ENCODE measurements around the gene CRABP2. TPM values are rescaled to one million over a fixed set of nuclear protein-coding genes. Genes with fewer than 3 reads are reported as not detected.
A peak's percentile ranks its signal among the peaks of the same experiment; 100 is the strongest.

The CRABP2 gene
- total RNA-seq, 2 experiments from 2014 or later, result 3.2 to 4.2 TPM

DNA sequence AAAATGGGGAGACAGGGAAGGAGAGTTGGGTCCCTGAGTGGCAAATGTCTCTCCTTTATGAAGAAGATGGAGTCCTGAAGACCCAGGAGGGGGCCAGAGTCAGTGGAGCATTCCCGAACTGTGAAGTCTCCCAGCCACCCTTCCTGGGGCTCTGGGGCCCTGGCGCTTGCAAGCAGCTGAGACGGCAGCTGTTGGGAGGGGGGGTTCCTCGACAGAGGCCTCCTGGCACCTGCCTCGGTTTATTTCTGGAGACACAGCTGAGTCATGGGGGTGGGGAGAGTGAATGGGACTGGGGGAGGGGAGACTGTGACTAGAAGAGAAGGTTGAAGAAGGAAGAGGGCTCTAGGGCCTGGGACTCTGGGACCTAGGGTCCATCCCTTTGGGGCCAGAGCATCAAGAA is 42.2 kb downstream of the CRABP2 start:
- Histone ChIP-seq H3K36me3 (ENCODE audit: insufficient read depth, low read length) (no peaks in the 10 kb centered on the region), H3K4me1 (ENCODE audit: insufficient read depth, low read length) (peaks cover 39% of the 10 kb centered on the region), H3K4me3 (ENCODE audit: low read length) (no peak overlapping the region), H3K27ac (ENCODE audit: low read depth in 1 of 2, low read length in 2 of 2) (no peak overlapping the region), H3K9me3 (ENCODE audit: control insufficient read depth in 1 of 2, insufficient read depth in 1 of 2, low read length in 2 of 2) (no peaks in the 10 kb centered on the region), H3K27me3 (ENCODE audit: control insufficient read depth in 1 of 2, insufficient read depth in 2 of 2, low read length in 2 of 2) (no peaks in the 10 kb centered on the region)
- ChIA-PET CTCF (no interaction called here), POLR2A (no interaction called here)
- TF ChIP-seq, protein P1, sequence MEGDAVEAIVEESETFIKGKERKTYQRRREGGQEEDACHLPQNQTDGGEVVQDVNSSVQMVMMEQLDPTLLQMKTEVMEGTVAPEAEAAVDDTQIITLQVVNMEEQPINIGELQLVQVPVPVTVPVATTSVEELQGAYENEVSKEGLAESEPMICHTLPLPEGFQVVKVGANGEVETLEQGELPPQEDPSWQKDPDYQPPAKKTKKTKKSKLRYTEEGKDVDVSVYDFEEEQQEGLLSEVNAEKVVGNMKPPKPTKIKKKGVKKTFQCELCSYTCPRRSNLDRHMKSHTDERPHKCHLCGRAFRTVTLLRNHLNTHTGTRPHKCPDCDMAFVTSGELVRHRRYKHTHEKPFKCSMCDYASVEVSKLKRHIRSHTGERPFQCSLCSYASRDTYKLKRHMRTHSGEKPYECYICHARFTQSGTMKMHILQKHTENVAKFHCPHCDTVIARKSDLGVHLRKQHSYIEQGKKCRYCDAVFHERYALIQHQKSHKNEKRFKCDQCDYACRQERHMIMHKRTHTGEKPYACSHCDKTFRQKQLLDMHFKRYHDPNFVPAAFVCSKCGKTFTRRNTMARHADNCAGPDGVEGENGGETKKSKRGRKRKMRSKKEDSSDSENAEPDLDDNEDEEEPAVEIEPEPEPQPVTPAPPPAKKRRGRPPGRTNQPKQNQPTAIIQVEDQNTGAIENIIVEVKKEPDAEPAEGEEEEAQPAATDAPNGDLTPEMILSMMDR (IDR thresholded peaks at IDR 0.05), result no peak
- Mint-ChIP-seq H3K4me1 (ENCODE audit: low read depth) (peaks cover 37% of the 10 kb centered on the region), H3K36me3 (ENCODE audit: low read depth) (no peaks in the 10 kb centered on the region), H3K4me3 (no peak overlapping the region), H3K27ac (no peak overlapping the region), H3K27me3 (peaks cover under 1% of the 10 kb centered on the region), H3K9me3 (no peaks in the 10 kb centered on the region)
- no peak for DNase-seq
- intact Hi-C loops (cut with DNase I, micrococcal nuclease), result no loop called here
- ATAC-seq (ENCODE audit: poor library complexity), result no peak

GRCh38 chr1:156662800-156663055 is 42.7 kb downstream of the CRABP2 start:
- no peak overlapping the region for H3K27ac Mint-ChIP-seq
- intact Hi-C loops (cut with DNase I, micrococcal nuclease), result no loop called here

GRCh38 chr1:156662005-156662799 is 43.2 kb downstream of the CRABP2 start:
- Mint-ChIP-seq H3K27me3 (peaks cover 10% of the 10 kb centered on the region), H3K4me3 (no peak overlapping the region), H3K27ac (peak overlapping the region; percentile 9), H3K9me3 (no peaks in the 10 kb centered on the region), H3K4me1 (ENCODE audit: low read depth) (peaks cover 46% of the 10 kb centered on the region), H3K36me3 (ENCODE audit: low read depth) (no peaks in the 10 kb centered on the region)
- H3K4me1 ChIP-seq (ENCODE audit: insufficient read depth, low read length), result peaks cover 48% of the 10 kb centered on the region
- DNase-seq (no peak), ATAC-seq (ENCODE audit: poor library complexity) (no peak)
- H3K36me3 ChIP-seq (ENCODE audit: insufficient read depth, low read length), result no peaks in the 10 kb centered on the region
- ChIA-PET CTCF (interaction anchor here (2.8 to 3.7 kb wide), 2 partner anchors 27 to 64 kb away, joined by 11 to 25 read pairs; no protein-coding TSS in a partner anchor), POLR2A (interaction anchor here (0.8 kb wide), 1 partner anchor 19 kb away, joined by 3 read pairs; no protein-coding TSS in a partner anchor)
- TF ChIP-seq, protein P1 (IDR thresholded peaks at IDR 0.05), result no peak
- no peaks in the 10 kb centered on the region for H3K9me3 ChIP-seq (ENCODE audit: control insufficient read depth in 1 of 2, insufficient read depth in 1 of 2, low read length in 2 of 2)
- intact Hi-C loops (cut with DNase I, micrococcal nuclease), result no loop called here
- H3K27me3 ChIP-seq (ENCODE audit: control insufficient read depth in 1 of 2, insufficient read depth in 2 of 2, low read length in 2 of 2), result peaks cover 0 to 2% of the 10 kb centered on the region in 2 experiments
- no peak overlapping the region for H3K27ac ChIP-seq (ENCODE audit: low read depth in 1 of 2, low read length in 2 of 2)
- no peak overlapping the region for H3K4me3 ChIP-seq (ENCODE audit: low read length)

More at GRCh38 chr1:156662800-156663055, 42.7 kb downstream of the CRABP2 start:
- Mint-ChIP-seq H3K4me1 (ENCODE audit: low read depth) (peaks cover 41% of the 10 kb centered on the region), H3K9me3 (no peaks in the 10 kb centered on the region), H3K4me3 (no peak overlapping the region), H3K27me3 (peaks cover 5% of the 10 kb centered on the region), H3K36me3 (ENCODE audit: low read depth) (no peaks in the 10 kb centered on the region)
- Histone ChIP-seq H3K4me1 (ENCODE audit: insufficient read depth, low read length) (peaks cover 43% of the 10 kb centered on the region), H3K4me3 (ENCODE audit: low read length) (no peak overlapping the region), H3K36me3 (ENCODE audit: insufficient read depth, low read length) (no peaks in the 10 kb centered on the region), H3K27ac (ENCODE audit: low read depth in 1 of 2, low read length in 2 of 2) (no peak overlapping the region), H3K9me3 (ENCODE audit: control insufficient read depth in 1 of 2, insufficient read depth in 1 of 2, low read length in 2 of 2) (no peaks in the 10 kb centered on the region), H3K27me3 (ENCODE audit: control insufficient read depth in 1 of 2, insufficient read depth in 2 of 2, low read length in 2 of 2) (no peaks in the 10 kb centered on the region)
- POLR2A ChIA-PET, result no interaction called here
- DNase-seq (no peak), ATAC-seq (ENCODE audit: poor library complexity) (no peak)
- CTCF ChIA-PET, result no interaction called here
- TF ChIP-seq, protein P1 (IDR thresholded peaks at IDR 0.05), result no peak
